Breast epithelium (tissue), 3 donors: Measurements from ENCODE around the gene NTHL1. TPM values are rescaled to one million over a fixed set of nuclear protein-coding genes. Genes with fewer than 3 reads are reported as not detected.

Experiments
- total RNA-seq, 3 donors: library from RNA; depleted of rRNA; stranded (reverse); fragments of >200 nt; gene quantifications; one replicate each; pipeline ENCODE4 v1.1.0, GENCODE V29; 2016

Gene NTHL1
- total RNA-seq, 3 donors from 2014 or later, result 10.6 to 27.9 (median 16.1) TPM

Other genes starting within 250 kb of the NTHL1 start
- gene HAGH, start 221.0 kb downstream of the NTHL1 start, total RNA-seq, result 100 to 1,000 TPM in 1 of 3 donors, 10 to 100 TPM in 2; 61.9 to 114 (median 74.7) TPM
- 10 to 100 TPM; 27.2 to 35.4 (median 29.7) TPM for gene FAHD1, start 220.6 kb downstream of the NTHL1 start, total RNA-seq
- gene MEIOB, start 175.7 kb downstream of the NTHL1 start, total RNA-seq, result not detected
- not detected for gene HS3ST6, start 129.4 kb downstream of the NTHL1 start, total RNA-seq
- 10 to 100 TPM; 12.1 to 17.4 (median 17.0) TPM for gene MSRB1, start 104.6 kb downstream of the NTHL1 start, total RNA-seq
- gene RPL3L, start 93.1 kb downstream of the NTHL1 start, total RNA-seq, result not detected
- 100 to 1,000 TPM; 114 to 233 (median 144) TPM for gene NDUFB10, start 88.3 kb downstream of the NTHL1 start, total RNA-seq
- 1,000 to 10,000 TPM; 1,340 to 2,607 (median 1,661) TPM for gene RPS2, start 83.0 kb downstream of the NTHL1 start, total RNA-seq
- under 1 TPM in 1 of 3 donors, not detected in 2; 0.98 TPM for gene RNF151, start 81.0 kb downstream of the NTHL1 start, total RNA-seq
- 10 to 100 TPM; 32.9 to 42.3 (median 33.1) TPM for gene TBL3, start 75.8 kb downstream of the NTHL1 start, total RNA-seq
- under 1 TPM in 2 of 3 donors, not detected in 1; 0.88 to 0.98 TPM for gene NOXO1, start 66.4 kb downstream of the NTHL1 start, total RNA-seq
- 10 to 100 TPM; 15.7 to 18.1 (median 17.9) TPM for gene GFER, start 63.6 kb downstream of the NTHL1 start, total RNA-seq
- gene SYNGR3, start 57.9 kb downstream of the NTHL1 start, total RNA-seq, result 1 to 10 TPM in 1 of 3 donors, under 1 TPM in 2; 0.44 to 2.0 (median 0.64) TPM
- gene ZNF598, start 38.0 kb downstream of the NTHL1 start, total RNA-seq, result 10 to 100 TPM; 16.0 to 25.2 (median 22.2) TPM
- gene NPW, start 28.0 kb downstream of the NTHL1 start, total RNA-seq, result not detected
- gene NHERF2, start 20.9 kb downstream of the NTHL1 start, total RNA-seq, result 10 to 100 TPM; 31.5 to 58.3 (median 38.9) TPM
- 10 to 100 TPM; 41.6 to 52.4 (median 48.9) TPM for gene TSC2, start 151 bp upstream of the NTHL1 start, total RNA-seq
- gene PKD1, start 88.1 kb upstream of the NTHL1 start, total RNA-seq, result 100 to 1,000 TPM in 2 of 3 donors, 10 to 100 TPM in 1; 74.2 to 110 (median 107) TPM
- 1 to 10 TPM in 2 of 3 donors, not detected in 1; 3.5 to 3.9 TPM for gene RAB26, start 100.8 kb upstream of the NTHL1 start, total RNA-seq
- gene TRAF7, start 107.9 kb upstream of the NTHL1 start, total RNA-seq, result 10 to 100 TPM; 28.4 to 35.4 (median 32.5) TPM
- under 1 TPM in 2 of 3 donors, not detected in 1; 0.33 to 0.44 TPM for gene CASKIN1, start 148.8 kb upstream of the NTHL1 start, total RNA-seq
- 10 to 100 TPM; 42.7 to 48.1 (median 46.5) TPM for gene MLST8, start 157.6 kb upstream of the NTHL1 start, total RNA-seq
- 1 to 10 TPM; 1.4 to 7.5 (median 5.9) TPM for gene BRICD5, start 163.0 kb upstream of the NTHL1 start, total RNA-seq
- gene PGP, start 167.0 kb upstream of the NTHL1 start, total RNA-seq, result 10 to 100 TPM in 2 of 3 donors, 1 to 10 TPM in 1; 9.1 to 14.7 (median 12.9) TPM
- 10 to 100 TPM; 19.0 to 40.2 (median 34.7) TPM for gene E4F1, start 175.8 kb upstream of the NTHL1 start, total RNA-seq
- gene DNASE1L2, start 188.6 kb upstream of the NTHL1 start, total RNA-seq, result under 1 TPM in 2 of 3 donors, not detected in 1; 0.59 to 0.66 TPM
- 10 to 100 TPM; 45.4 to 66.2 (median 63.8) TPM for gene ECI1, start 203.8 kb upstream of the NTHL1 start, total RNA-seq
- 100 to 1,000 TPM in 1 of 3 donors, 10 to 100 TPM in 2; 93.1 to 107 (median 97.5) TPM for gene RNPS1, start 220.3 kb upstream of the NTHL1 start, total RNA-seq